ENCODE data around the gene PDGFRA.
A peak's percentile ranks its signal among the peaks of the same experiment; 100 is the strongest.

Gene PDGFRA

DNA sequence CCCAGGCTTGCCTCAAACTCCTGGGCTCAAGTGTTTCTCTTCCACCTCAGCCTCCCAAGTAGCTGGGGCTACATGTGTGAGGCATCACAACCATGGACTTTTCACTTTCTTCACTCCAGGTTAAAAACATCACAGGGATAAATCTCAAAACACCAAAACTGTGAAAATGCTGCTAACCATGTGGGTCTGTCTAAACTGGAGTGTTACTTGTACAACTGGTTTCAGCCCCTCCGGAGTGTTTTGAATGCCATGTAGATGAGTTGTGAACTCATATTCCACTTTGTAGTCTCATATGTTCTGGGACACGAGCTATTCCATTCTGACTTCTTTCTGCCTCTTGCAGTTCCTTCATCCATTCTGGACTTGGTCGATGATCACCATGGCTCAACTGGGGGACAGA is 43.0 kb downstream of the PDGFRA start:
- H3K27ac ChIP-seq, result no peak overlapping the region

DNA sequence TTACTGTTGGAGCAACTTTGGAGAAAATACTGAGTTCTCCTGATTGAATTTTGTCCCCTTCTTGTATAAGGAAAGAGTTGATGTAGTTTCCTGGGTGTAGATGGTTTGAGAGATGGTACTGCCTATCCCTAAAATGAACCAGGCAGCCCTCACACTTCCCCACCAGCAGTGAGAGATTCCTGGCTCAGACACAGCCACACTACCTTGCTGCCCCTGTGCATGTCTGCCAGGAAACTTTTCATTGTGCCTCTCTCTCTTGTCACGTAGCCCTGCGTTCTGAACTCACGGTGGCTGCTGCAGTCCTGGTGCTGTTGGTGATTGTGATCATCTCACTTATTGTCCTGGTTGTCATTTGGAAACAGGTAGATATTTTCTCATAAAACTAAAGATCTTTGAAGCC is 45.2 kb downstream of the PDGFRA start:
- TF ChIP-seq, protein P1, sequence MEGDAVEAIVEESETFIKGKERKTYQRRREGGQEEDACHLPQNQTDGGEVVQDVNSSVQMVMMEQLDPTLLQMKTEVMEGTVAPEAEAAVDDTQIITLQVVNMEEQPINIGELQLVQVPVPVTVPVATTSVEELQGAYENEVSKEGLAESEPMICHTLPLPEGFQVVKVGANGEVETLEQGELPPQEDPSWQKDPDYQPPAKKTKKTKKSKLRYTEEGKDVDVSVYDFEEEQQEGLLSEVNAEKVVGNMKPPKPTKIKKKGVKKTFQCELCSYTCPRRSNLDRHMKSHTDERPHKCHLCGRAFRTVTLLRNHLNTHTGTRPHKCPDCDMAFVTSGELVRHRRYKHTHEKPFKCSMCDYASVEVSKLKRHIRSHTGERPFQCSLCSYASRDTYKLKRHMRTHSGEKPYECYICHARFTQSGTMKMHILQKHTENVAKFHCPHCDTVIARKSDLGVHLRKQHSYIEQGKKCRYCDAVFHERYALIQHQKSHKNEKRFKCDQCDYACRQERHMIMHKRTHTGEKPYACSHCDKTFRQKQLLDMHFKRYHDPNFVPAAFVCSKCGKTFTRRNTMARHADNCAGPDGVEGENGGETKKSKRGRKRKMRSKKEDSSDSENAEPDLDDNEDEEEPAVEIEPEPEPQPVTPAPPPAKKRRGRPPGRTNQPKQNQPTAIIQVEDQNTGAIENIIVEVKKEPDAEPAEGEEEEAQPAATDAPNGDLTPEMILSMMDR (conservative IDR thresholded peaks at IDR 0.05), result no peak
- no peak overlapping the region for H3K27ac ChIP-seq

More for the DNA sequence above, 43.0 kb downstream of the PDGFRA start:
- TF ChIP-seq, protein P1 (conservative IDR thresholded peaks at IDR 0.05), result no peak

DNA sequence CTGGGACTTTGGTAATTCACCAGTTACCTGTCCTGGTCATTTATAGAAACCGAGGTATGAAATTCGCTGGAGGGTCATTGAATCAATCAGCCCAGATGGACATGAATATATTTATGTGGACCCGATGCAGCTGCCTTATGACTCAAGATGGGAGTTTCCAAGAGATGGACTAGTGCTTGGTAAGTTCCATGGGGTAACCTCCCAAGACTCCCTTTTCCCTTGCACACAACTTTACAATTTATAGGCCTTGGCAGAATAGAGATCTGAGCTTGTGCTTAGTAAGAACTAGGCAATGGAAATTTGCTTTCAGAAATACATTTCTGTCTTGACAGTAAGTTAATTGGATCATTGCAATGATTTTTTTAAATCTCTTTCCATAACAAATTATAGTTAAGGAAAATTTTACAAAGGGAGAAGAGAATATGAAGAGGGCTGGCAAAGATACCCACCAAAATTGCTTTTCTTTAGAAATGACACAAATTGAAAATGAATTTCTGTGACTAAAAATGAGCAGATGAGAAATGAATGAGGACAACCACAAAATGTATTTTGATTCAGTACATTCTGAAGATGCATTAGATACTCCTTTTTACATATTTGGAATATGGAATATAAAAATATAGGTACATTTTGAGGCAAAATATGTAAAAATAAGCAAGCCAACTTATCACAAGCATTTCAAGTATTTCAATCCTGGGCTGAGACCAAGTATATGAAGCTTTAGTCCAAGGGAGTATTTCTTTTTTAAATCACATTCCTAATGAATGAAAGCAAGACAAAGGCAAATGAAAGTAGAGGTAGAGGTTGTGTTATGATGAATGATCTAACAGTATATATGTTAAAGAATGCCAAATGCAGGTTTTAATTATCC is 45.9 kb downstream of the PDGFRA start:
- TF ChIP-seq, protein P1 (conservative IDR thresholded peaks at IDR 0.05), result no peak
- no peak overlapping the region for H3K27ac ChIP-seq

DNA sequence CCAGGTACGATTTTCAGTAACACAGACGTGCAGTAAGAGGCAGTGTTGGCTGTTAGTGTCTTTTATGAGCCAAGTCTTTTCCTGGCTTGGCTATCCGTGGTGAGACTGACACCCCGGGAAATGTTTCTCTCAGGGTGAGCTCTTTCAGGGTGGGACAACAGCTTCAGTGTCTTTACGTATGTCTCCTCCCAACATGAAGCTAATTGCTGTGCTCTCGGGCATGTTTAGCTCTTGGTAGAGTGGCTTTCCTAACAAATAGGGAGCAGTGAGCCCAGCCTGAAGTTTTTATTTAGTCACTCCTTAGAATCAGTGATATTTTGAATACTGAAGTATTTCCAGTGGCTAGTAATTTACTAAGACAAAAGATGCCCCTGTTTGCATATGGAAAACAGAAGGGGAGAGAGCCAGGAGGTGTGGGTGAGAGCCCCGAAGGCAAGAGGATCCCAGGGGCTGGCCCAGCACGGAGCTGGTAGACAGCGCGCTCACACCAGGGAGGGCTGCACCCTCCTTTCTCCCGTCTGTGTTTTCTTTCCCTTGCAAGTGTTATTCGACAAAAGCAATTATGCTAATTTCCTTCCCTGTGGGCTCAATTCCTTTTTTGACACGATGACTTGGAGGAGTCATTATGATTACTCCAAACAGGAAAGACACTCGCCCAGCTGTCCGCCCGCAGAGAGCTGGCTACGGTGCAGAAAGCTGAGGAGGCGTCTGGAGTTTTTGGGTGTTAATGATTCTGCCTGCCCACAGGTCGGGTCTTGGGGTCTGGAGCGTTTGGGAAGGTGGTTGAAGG is 47.7 kb downstream of the PDGFRA start:
- TF ChIP-seq, protein P1 (conservative IDR thresholded peaks at IDR 0.05), result no peak
- H3K27ac ChIP-seq, result no peak overlapping the region

DNA sequence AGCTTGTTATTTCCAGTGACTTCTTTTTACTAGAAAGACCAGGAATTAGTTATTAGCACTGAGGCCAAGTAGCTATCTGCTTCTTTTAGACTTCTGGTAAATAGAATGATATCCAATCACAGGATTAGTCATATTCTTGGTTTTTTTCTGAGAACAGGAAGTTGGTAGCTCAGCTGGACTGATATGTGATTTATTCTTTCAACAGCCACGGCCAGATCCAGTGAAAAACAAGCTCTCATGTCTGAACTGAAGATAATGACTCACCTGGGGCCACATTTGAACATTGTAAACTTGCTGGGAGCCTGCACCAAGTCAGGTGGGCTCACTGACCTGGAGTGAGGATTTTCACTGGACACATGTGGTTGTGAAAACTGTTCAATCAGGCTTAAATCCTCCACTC is 48.6 kb downstream of the PDGFRA start:
- H3K27ac ChIP-seq, result no peak overlapping the region
- TF ChIP-seq, protein P1 (conservative IDR thresholded peaks at IDR 0.05), result no peak

DNA sequence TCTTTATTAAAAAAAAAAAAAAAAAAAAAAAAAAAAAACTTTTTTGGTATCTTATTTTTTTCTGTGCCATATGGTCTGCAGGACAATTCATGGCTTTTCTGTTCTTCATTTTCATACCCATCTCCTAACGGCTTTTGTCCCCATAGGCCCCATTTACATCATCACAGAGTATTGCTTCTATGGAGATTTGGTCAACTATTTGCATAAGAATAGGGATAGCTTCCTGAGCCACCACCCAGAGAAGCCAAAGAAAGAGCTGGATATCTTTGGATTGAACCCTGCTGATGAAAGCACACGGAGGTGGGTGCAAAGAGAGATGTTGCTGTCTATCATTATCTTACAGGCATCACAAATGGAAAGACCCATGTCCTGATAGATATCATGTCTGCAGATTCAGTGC is 49.1 kb downstream of the PDGFRA start:
- H3K27ac ChIP-seq, result no peak overlapping the region
- TF ChIP-seq, protein P1 (conservative IDR thresholded peaks at IDR 0.05), result no peak

DNA sequence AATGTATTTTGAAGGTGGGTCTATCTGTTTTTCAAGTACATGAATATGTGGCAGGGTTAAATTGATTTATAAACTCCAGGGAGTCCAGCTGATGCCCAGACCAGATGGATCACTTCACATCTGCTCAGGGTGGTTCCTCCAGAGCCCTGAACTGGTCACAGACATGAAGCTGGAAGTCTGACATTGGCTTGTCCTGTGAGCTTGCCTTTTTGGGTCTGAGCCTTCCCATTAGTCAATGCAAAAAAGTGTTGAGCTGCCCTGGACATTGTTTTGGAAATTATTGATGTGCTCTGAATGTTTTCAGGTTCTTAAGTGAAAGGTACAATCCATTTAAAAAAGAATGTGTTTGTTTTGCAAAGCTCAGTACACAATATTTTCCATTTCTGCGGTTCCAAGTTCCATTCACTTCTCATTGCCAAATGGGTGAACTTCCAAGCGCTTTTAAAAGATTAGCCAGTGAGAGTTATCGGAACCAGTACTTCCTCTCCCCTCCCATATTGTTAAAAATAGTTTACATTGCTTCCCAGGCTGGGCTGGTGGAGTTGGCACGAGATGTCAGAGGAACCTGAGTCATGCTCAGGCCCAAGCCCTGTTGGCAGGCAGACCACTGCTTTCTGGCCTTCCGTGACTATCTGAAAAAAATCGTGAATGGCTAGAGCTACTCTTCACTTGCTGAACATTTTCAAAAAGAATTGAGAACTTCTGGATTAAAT is 52.1 kb downstream of the PDGFRA start:
- H3K27ac ChIP-seq, result peak overlapping the region; percentile 4; the same call in 1 of the 2 replicates
- TF ChIP-seq, protein P1 (conservative IDR thresholded peaks at IDR 0.05), result no peak
